SHP77 (cell line): ENCODE results near the gene MPC1L.
"Not testable (repeated sequence)": the region's sequence is repeated elsewhere in the genome, so short reads cannot be mapped to it uniquely, and the experiment has no call there.

Experiments used
- DNase-seq, 2 experiments: peaks; one replicate each; lab custom pipeline; 2025; lab: John Stamatoyannopoulos, UW

The MPC1L gene

DNA sequence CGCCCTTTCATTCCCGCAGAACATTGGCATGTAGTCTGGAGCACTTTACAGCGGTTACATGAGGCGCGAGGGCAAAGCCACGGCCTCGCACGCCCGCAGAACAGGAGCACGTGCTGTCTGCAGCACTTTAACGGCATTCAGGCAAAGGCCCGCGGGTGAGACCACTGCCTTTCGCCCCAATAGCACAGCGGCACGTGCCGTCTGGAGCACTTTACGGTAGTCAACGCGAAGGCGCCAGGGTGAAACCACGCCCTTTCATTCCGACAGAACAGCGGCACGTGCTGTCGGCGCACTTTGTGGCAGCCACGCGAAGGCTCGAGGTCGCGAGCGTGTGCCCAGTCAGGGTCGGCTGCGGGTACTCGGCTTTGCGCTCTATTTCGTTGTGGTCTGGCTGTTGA lies at the start of gene MPC1L:
Gene MPC1L, plus strand, starts transcription at position 290 of the 398 bp plus-strand sequence. CDS start 138 bp downstream, outside the sequence.
- DNase-seq = no peak

DNA sequence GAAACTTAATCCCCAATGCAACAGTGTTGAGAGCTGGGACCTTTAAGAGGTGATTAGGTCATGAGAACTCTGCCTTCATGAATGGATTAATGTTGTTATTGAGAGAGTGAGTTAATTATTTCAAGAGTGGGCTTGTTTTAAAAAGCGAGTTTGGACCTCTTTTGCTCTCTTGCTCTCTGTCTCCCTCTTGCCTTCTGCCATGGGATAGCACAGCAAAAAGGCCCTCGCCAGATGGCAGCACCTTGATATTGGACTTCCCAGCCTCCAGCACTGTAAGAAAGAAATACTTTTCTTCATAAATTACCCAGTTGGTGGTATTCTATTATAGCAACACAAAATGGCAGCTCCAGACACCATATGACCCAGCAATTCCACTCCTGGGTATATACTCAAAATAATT lies 49.5 kb upstream of the MPC1L start:
- DNase-seq = peak in 1 of 2 experiments; percentile 32

DNA sequence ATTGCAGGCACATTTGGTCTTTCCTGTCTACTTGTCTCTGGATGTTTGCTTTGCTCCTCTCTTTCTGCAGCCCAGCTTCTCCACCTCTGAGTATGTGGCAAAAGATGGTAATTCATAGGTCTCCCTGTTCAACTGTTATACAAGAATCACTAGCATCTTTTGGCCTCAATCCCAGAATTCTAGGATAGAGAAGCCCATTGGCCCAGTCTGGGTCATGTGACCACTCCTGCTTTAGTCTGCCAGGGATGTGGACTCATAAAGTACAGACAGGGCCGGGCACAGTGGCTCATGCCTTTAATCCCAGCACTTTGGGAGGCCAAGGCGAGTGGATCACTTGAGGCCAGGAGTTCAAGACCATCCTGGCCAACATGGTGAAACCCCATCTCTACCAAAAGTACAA lies 47.8 kb upstream of the MPC1L start:
- DNase-seq = peak; percentile 3 to 22

DNA sequence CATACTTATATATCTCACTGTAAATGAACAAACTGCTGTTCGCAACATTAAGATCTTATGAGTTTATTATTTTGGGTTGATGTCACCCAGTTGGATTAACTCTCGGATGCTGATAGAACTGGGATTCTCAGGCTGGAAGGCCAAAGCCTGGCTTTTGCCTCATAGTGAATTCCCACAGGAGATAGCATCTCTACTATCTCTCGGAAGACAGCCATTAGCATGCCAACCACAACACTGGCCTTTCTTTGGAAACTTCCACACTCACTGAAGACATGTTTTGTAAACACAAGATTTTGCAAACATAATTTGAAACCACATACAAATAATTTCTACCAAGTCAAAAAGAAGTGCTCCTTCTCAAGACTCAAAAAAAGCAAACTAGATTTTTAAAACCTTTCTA lies 46.9 kb upstream of the MPC1L start:
- no peak for DNase-seq

DNA sequence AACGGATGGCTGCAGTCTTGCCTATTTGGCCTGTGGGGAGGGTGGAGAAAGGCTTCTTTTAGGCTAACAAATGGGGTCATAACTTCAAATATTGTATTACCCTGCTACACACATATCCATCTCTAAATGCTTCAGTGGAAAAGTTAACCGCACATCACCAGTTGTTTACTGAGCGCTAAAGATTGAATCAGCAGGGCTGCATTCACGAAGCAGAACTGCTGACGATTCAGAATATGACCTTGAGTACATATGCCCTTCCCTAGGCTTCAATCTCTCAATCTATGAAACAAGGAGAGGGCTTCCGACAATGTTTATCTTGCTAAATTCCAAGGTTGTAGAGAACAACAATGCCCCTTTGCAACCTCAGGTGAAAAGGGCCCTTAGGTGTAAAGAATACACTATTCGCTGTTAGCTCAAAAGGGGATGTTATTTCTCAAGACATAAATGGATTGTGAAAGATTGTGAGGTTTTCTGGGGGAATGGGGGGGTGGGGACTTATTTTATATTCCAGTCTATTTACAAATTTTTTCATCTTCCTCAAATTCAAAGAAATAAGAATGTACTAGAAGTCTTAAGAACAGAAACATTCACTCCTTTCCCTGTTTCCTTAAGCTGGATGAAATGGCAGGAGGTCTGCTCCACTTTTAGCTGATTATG lies 45.1 kb upstream of the MPC1L start:
- no peak for DNase-seq

DNA sequence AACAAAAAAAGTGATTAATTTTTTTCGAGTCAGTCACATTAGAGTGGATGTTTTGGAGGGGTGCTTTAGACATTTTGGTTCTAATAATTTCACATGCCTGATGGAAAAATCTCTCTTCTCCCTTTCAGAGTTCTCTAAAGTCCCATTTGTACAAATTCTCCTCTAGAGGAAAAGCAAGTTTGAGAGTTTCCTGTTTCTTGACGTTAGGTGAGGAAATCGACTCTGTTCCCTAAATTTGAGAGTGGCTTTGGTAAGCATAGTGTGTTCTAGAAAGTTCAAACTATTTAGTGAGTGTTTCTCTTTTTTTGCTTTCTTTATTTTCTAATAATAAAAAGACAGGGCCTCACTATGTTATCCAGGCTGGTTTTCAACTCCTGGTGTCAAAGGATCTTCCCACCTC lies 44.1 kb upstream of the MPC1L start:
- no peak for DNase-seq

DNA sequence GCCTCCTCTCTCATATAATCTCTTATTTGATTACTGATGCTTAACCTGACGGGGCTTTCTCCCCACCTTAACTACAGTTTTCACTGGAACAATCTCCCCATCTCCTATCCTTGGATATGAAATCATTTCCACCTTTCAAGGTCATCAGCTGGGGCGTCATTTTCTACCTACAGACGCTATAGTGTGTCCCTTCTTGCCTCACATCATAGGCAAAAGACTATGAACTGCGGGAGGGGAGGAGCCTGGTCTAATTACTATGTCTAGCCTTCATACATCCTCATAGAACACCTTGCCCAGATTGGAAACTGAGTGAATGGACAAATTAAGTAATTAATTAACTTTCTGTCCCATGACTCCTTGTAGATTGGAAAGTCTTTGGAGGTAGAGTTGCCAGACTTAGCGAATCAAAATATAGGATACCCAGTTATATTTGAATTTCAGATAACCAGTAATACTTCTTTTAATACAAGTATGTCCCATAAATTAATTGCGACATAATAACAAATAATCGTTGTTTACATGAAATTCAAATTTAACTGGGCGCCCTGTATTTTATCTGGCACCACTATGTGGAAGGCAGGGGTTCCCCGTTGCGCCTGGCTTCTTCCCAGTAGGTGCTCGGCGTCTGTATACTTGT lies 43.2 kb upstream of the MPC1L start:
- DNase-seq = no peak

DNA sequence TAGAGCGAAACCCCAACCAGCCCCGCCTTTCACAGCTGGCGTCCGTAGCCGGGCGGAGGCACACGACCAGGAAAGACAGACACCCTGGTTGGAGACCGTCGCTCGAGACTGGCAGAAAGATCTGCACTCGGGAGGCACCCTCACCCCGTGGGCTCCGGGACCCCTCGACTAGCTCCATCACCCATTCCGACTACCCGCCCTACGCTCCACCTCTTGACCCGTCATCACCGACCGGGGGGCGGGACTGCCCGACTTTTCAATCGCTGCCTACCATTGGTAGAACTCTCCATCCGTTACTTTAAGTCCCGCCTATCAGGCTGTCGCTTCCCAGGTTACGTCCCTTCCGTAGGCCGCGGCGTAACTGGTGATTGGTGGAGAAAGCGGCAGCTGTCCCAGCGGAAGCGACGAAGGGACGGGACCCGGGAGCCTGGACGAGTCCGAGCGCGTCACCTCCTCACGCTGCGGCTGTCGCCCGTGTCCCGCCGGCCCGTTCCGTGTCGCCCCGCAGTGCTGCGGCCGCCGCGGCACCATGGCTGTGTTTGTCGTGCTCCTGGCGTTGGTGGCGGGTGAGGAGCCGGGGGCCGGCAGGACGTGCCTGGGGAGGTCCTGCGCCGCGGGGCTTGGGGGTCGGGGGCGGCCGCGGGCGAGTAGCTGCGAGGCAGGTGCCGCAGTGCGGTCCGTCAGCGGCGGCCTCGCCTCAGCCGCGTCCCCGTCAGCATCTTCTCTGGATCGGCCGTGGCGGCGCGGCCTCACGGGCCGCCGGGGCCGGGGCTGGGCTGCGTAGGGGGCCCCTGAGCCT lies 42.5 kb upstream of the MPC1L start, which contains the start of gene ATP6AP2:
Gene ATP6AP2, plus strand, starts transcription at position 434 of the 799 bp plus-strand sequence. Its CDS starts 96 bp downstream, at position 530.
- DNase-seq = peak; percentile 85 to 87

DNA sequence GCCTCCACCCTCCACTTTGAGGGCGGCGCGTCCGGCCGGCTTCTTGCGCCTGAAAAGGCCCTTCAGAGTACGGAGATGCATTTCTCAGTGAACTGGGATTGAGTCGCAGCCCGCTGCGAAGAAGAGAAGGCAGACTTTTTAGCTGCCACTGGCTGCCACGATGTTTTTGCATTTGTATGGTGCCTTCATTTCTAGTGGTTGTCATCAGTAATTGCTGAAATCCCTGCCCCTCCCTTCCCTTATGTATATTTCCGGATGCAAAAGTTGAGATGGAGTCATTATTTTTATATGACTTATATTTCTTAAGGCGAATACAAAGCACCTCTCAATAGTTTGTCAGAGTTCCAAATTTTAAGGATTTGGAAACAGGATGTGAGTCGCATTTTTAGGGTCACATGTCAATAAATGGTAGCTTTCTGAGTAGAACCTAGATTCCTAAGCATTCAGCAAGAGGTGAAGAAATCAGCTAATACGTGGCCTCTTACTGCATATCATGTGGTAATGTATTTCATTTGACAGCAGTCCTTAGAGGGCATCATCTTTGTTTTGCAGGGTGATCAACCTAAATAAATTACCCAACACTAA lies 41.8 kb upstream of the MPC1L start:
- DNase-seq = no peak

DNA sequence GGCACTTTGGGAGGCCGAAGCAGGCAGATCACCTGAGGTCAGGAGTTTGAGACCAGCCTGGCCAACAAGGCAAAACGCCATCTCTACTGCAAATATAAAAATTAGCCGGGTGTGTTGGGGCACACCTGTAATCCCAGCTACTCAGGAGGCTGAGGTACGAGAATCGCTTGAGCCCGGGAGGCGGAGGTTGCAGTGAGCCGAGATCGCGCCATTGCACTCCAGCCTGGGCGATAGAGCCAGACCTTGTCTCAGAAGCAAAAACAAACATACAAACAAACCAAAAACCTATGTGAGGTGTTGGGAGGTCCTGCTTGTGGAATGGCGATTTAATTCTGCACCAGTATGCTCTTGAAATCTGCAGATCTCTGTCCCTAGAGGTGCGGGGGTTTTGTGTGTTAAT lies 41.0 kb upstream of the MPC1L start:
- DNase-seq = not testable (repeated sequence)

DNA sequence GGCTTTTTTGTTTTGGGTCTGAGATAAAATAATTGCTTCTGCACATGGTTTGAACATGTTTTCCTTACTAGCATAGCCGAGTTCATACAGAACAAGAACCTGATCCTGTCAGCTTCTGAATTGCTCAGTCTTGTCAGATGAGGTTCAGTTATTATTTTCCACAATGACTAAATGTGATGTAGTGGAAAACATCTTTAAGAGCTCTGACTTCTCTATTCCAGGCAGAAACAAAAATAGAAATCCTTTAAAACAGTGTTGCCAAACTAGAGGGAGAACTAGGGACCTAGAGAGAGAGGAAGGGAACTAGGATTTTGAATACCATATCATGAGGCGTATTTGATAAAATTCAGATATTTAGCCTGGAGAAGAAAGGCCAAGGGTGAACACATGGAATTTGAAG lies 40.4 kb upstream of the MPC1L start:
- no peak for DNase-seq

DNA sequence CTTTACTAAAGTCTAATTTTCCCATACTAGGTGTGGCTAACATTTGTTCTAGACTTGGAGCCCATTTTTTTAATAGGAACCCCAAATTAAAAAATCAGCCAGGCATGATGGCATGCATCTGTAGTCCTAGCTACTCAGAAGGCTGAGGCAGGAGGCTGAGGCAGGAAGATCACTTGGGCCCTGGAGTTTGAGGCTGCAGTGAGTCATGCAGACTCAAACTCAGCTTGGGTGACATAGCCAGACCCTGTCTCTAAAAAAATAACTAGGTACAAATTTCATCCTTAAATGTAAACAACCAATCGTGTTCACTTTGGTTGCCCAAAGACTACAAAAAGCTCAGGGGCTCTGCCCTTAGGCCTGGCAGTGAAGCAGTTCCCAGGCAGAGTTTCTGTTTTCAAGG lies 35.6 kb upstream of the MPC1L start:
- DNase-seq = not testable (repeated sequence)

DNA sequence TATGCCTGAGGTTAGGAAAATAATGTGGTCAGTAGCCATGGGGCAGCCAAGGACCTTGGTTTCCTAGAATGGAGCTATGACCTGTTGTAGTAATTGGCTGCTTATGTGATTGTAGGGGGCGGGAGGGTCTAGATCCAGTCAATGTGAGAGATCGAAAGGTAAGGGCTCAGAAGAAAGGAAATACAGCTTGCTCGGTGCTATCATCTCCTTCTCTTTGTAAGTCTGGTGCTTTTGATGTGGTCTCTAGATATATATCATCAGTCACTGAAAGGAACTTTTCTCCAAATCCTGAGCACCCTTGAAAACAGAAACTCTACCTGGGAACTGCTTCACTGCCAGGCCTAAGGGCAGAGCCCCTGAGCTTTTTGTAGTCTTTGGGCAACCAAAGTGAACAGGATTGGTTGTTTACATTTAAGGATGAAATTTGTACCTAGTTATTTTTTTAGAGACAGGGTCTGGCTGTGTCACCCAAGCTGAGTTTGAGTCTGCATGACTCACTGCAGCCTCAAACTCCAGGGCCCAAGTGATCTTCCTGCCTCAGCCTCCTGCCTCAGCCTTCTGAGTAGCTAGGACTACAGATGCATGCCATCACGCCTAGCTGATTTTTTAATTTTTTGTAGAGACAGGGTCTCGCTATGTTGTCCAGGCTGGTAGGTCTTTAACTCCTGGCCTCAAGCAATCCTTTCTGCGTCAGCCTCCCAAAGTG lies 33.5 kb upstream of the MPC1L start:
- not testable (repeated sequence) for DNase-seq

DNA sequence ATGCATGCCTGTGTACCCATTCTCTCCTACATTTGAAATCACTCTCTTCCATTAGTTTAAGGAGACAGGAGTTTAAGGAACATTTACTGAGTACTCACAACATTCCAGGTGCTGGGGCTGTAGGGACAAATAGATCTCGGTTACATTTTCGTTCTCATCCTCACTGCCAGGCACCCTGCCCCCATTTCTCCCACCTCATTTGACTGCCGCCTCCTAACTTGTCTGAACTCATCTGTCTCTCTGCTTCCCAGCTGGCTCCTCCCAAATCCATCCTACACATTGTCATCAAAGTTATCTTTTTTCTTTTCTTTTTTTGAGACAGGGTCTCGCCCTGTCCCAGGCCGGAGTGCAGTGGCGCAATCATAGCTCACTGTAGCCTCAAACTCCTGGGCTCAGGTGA lies 19.8 kb upstream of the MPC1L start:
- no peak for DNase-seq

DNA sequence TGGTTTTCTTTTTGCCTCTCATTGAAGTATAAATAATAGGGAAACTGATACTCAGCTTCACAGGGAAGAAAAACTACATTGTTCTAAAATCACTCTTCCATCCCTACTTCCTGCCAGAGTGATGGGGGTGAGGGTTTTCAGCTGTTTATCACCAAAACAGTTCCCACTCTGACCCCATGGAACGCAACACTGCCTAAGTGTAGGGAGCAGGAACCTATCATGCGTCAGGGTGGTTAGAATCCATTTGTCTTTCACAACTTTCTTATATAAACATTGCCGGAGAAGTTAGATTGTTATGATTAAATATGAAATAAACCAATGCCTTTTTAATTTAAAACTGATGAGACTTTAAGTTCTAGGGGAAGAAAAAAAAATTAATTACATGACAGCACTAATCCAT lies 15.8 kb upstream of the MPC1L start:
- no peak for DNase-seq

DNA sequence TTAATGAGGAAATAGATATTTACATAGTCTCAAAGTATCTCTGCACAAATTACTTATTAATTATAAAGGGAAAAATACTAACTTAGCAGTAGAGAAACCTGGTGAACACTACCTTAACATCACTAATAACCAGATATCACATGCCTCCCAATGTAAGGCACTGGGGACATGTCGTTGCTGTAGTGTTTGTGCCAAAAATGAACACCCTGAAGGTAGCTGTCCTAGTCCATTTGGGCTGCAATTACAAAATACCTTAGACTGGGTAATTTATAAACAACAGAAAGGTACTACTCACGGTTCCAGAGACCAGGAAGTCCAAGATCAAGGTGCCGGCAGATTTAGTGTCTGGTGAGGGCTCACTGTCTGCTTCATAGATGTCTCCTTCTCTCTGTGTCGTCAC lies 10.7 kb upstream of the MPC1L start:
- DNase-seq = no peak

DNA sequence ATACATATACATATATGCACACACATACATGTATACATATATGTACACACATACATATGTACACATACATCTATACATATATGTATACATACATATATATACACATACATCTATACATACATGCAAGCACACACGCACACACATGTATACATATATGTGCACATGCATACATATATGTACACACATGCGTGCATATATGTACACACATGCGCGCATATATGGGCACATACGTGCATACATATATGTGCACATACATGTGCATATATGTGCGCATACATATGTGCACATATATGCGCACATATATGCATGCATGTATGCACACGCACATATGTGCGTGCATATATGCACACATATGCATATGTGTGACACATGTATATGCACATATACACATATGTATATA lies 7.3 kb upstream of the MPC1L start:
- no peak for DNase-seq

DNA sequence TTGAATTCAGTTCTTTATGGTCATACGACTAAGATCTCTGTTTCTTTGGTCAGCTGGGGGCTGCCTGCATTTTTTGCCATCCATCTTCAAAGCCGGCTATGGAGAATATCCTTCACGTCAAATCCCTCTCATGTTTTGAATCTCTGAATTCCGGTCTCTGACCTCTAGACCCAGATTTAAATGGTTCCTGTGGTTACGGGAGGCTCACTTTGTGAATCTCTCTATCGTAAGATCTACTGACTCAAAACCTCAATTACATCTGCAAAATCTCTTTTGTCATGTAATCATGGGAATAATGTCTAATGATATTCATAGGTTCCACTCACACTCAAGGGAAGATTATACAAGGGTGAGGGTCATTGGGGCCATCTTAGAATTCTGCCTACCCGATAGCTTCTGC lies 5.7 kb upstream of the MPC1L start:
- no peak for DNase-seq

DNA sequence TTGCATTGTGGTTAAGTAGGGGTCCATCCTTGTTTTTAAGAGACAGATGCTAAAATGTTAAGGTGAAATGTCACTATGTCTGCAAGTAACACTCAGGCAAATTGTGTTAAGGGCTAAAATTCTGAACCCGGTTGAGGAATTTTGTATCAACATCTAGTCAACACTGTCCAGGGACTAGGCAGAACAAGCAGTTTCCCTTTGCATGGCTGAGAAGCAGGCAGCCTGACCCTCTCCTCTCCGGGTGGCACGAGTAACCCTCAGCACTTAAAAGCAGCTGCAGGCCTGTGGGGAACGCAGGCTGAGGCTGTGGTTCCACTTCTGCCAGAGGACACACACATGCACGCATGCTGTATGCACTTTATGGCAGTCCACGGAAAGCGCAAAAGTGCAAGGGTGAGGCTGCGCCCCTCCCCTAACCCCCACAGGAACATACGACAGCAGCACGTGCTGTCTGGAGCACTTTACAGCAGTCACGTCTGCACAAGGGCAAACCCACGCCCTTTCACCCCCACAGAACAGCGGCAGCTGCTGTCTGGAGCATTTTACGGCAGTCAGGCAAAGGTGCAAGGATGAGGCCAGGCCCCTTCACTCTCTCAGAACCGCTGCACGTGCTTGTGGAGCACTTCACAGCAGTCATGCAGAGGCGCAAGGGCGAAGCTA lies 619 bp upstream of the MPC1L start:
- peak; percentile 10 to 48 for DNase-seq

DNA sequence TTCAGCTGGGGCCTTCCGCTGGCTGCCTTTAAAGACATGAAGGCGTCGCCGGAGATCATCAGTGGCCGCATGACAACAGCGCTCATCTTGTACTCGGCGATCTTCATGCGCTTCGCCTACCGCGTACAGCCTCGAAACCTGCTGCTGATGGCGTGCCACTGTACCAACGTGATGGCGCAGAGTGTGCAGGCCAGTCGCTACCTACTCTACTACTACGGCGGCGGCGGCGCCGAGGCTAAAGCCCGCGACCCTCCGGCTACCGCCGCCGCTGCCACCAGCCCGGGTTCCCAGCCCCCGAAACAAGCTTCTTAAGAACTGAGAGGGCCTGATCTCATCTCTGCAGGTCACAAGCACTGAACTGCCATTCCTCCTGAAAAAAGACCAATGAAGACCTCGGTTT lies 437 bp downstream of the MPC1L start:
- DNase-seq = no peak

DNA sequence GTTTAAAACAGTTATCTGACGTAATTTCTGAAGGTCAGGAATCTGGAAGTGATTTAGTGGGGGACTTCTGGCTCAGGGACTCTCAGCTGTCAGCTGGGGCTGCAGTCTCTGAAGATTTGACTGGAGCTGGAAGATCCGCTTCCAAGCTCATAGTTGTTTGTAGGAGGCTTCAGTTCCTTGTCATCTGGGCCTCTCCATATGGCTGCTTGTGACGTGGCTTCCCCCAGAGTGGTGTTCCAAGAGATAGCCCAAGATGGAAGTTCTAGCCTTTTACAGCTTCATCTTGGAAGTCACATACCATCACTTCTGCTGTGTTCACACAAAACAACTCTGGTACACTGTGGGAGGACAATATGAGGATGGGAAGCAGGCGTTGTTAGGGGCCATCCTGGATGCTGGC lies 2.1 kb downstream of the MPC1L start:
- no peak for DNase-seq
